ENCODE data around the gene FARS2.

The FARS2 gene

GRCh38 chr6:5730585-5731263 is 469.4 kb downstream of the FARS2 start:
- no peak for TF ChIP-seq CTCF (IDR thresholded peaks at IDR 0.05; ENCODE audit: low read depth, low read length)

DNA sequence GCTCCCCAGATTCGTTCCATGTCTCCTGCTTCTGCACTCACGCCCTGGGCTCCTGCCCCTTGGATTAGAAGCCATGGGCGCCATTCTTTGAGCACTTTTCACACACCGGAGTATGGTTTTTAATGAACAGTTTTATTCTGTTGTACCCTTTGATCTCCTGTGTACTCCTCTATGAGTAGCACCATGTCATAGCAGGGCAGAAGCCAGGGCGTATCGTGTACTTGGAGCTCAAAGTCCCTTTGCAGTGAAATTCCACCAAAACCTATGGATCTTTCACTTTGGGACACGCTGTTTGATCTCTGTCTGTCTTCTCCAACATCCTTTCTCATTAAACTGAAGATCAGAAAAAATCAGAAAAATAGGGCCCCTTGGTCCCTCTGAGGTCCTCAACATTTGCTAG is 470.1 kb downstream of the FARS2 start:
- H3K4me3 ChIP-seq (ENCODE audit: low read depth, low read length): no peak overlapping the region
- no peak for TF ChIP-seq CTCF (IDR thresholded peaks at IDR 0.05; ENCODE audit: low read depth, low read length)

More at GRCh38 chr6:5730585-5731263, 469.4 kb downstream of the FARS2 start:
- H3K4me3 ChIP-seq (ENCODE audit: low read depth, low read length): no peak overlapping the region

- no peak overlapping the region for H3K4me3 ChIP-seq (ENCODE audit: low read depth, low read length)
- TF ChIP-seq CTCF (IDR thresholded peaks at IDR 0.05; ENCODE audit: low read depth, low read length): no peak
Measured at GRCh38 chr6:5732496-5732895, 471.2 kb downstream of the FARS2 start.

GRCh38 chr6:5736016-5736738 is 474.9 kb downstream of the FARS2 start:
- TF ChIP-seq CTCF (IDR thresholded peaks at IDR 0.05; ENCODE audit: low read depth, low read length): no peak
- H3K4me3 ChIP-seq (ENCODE audit: low read depth, low read length): no peak overlapping the region

DNA sequence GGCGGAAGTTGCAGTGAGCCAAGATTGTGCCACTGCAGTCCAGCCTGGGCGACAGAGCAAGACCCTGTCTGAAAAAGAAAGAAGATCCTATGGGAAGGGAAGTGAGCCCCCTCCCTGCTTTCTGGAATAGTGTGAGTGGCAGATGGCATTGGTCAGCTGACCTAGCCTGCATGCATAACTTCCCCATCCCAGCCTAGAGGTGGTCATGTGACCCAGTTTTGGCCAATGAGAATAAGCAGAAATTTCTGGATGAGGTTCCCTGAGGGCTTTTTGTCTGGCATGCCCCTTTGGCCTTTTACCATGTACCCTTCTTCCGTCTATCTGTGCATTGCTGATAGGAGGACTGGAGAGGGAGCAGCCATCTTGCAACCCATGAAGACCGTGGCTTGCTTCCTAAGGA is 476.1 kb downstream of the FARS2 start:
- no peak for TF ChIP-seq CTCF (IDR thresholded peaks at IDR 0.05; ENCODE audit: low read depth, low read length)
- no peak overlapping the region for H3K4me3 ChIP-seq (ENCODE audit: low read depth, low read length)

DNA sequence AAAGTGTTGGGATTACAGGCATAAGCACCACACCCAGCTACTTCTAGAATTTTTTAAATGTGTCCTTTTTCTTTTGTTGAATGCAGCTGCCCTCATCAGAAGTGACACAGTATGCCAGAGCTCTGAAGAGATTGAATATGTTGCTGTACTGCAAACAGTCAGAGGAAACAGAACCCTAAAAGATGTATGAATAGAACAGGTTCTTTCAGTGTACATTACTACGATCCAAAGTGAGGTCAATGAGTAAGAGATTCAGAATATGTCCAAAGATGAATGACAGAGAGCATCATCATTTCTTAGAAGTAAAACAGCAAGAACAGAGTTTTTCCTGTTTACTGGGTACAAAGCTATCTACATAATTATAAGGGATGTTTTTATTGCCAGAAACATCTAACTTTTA is 476.9 kb downstream of the FARS2 start:
- H3K4me3 ChIP-seq (ENCODE audit: low read depth, low read length): no peak overlapping the region
- no peak for TF ChIP-seq CTCF (IDR thresholded peaks at IDR 0.05; ENCODE audit: low read depth, low read length)

- H3K4me3 ChIP-seq (ENCODE audit: low read depth, low read length): no peak overlapping the region
- no peak for TF ChIP-seq CTCF (IDR thresholded peaks at IDR 0.05; ENCODE audit: low read depth, low read length)
Measured at GRCh38 chr6:5744497-5744896, 483.2 kb downstream of the FARS2 start.

Measured in WI38 (cell line).